Osteoblast (primary cell): ENCODE measurements around the gene CYP11A1. TPM values are rescaled to one million over a fixed set of nuclear protein-coding genes. Genes with fewer than 3 reads are reported as not detected.

Source experiments
- DNase-seq: peaks from one replicate; pipeline ENCODE4 v3.0.0; 2011; ENCODE audit warnings: low spot score, mixed read lengths; ENCODE audit not compliant: insufficient read length; ENCODE audit errors: missing footprints
- H2AFZ ChIP-seq: 2 replicates; pipeline ENCODE4 v1.6.0; 2011; ENCODE audit warnings: mild to moderate bottlenecking, low read length
- H3K27ac ChIP-seq: 2 replicates; pipeline ENCODE4 v1.5.1; 2011; ENCODE audit warnings: mild to moderate bottlenecking, low read depth, low read length, moderate library complexity
- H3K27me3 ChIP-seq: 2 replicates; pipeline ENCODE4 v1.6.0; 2012; ENCODE audit warnings: mild to moderate bottlenecking, control low read depth, inconsistent platforms, low read length, moderate library complexity; ENCODE audit not compliant: insufficient read depth
- H3K36me3 ChIP-seq: 2 replicates; pipeline ENCODE4 v1.5.1; 2011; ENCODE audit warnings: mild to moderate bottlenecking, low read length, control low read depth, moderate library complexity; ENCODE audit not compliant: insufficient read depth
- H3K4me1 ChIP-seq: 2 replicates; pipeline ENCODE4 v1.5.1; 2011; ENCODE audit warnings: mild to moderate bottlenecking, low read length, control low read depth, moderate library complexity; ENCODE audit not compliant: insufficient read depth
- H3K4me2 ChIP-seq: 2 replicates; pipeline ENCODE4 v1.6.0; 2011; ENCODE audit warnings: mild to moderate bottlenecking, low read length; ENCODE audit not compliant: insufficient read depth
- H3K4me3 ChIP-seq: fragments of 200-600 bp; sonication (generic); 3 replicates; pipeline ENCODE4 v1.5.1; 2012; ENCODE audit warnings: mild to moderate bottlenecking, low read length, inconsistent platforms; ENCODE audit not compliant: insufficient read depth
- H3K79me2 ChIP-seq: 2 replicates; pipeline ENCODE4 v1.6.0; 2012; ENCODE audit warnings: mild to moderate bottlenecking, low read length, control low read depth, inconsistent platforms; ENCODE audit not compliant: insufficient read depth
- H3K9me3 ChIP-seq: 2 replicates; pipeline ENCODE4 v1.5.1; 2011; ENCODE audit warnings: low read depth, low read length, control low read depth
- H4K20me1 ChIP-seq: 2 replicates; pipeline ENCODE4 v1.6.0; 2012; ENCODE audit warnings: mild to moderate bottlenecking, low read length, control low read depth; ENCODE audit not compliant: insufficient read depth
- total RNA-seq: library from RNA; depleted of rRNA; stranded (reverse); fragments of >200 nt; gene quantifications from 2 replicates; pipeline ENCODE4 v1.2.3, GENCODE V29; 2012
- TF ChIP-seq, protein P1 (sequence below): IDR thresholded peaks from 2 replicates; pipeline ENCODE4 v1.5.1; 2011; ENCODE audit warnings: mild to moderate bottlenecking, low read depth, low read length, moderate library complexity; ENCODE audit errors: extremely low read depth

The CYP11A1 gene
- total RNA-seq, 1 donor: 1.4 TPM

DNA sequence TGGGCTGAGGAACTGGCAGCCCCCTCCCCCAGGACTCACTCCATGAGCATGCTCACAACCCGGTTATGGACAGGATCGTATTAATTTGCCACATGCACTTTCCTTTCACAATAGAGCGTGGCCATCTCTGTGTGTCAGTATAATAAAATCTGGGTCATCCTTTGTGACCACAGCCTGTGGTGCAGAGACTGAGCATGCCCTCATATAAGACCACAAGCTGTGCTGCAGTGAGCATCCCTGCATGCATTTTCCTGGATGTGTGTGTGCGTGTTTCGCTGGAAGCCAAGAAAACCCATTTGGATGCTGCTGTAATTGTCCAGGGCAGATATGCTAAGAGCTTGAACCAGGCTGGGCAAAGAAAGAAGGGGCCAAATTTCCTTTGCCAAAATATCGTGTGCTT, 39.7 kb downstream of the CYP11A1 start:
- Histone ChIP-seq H2AFZ (no peak overlapping the region), H3K27me3 (peaks cover 8% of the 10 kb centered on the region), H3K36me3 (no peaks in the 10 kb centered on the region), H4K20me1 (no peaks in the 10 kb centered on the region), H3K4me3 (no peak overlapping the region), H3K27ac (no peak overlapping the region), H3K9me3 (no peaks in the 10 kb centered on the region), H3K4me2 (no peak overlapping the region), H3K4me1 (no peaks in the 10 kb centered on the region), H3K79me2 (no peaks in the 10 kb centered on the region)
- no peak for DNase-seq
- TF ChIP-seq, protein P1, sequence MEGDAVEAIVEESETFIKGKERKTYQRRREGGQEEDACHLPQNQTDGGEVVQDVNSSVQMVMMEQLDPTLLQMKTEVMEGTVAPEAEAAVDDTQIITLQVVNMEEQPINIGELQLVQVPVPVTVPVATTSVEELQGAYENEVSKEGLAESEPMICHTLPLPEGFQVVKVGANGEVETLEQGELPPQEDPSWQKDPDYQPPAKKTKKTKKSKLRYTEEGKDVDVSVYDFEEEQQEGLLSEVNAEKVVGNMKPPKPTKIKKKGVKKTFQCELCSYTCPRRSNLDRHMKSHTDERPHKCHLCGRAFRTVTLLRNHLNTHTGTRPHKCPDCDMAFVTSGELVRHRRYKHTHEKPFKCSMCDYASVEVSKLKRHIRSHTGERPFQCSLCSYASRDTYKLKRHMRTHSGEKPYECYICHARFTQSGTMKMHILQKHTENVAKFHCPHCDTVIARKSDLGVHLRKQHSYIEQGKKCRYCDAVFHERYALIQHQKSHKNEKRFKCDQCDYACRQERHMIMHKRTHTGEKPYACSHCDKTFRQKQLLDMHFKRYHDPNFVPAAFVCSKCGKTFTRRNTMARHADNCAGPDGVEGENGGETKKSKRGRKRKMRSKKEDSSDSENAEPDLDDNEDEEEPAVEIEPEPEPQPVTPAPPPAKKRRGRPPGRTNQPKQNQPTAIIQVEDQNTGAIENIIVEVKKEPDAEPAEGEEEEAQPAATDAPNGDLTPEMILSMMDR: no peak

GRCh38 chr15:74326746-74327145, 40.7 kb downstream of the CYP11A1 start:
- no peak overlapping the region for H3K4me2 ChIP-seq
- no peaks in the 10 kb centered on the region for H3K79me2 ChIP-seq
- no peaks in the 10 kb centered on the region for H3K4me1 ChIP-seq
- no peak overlapping the region for H2AFZ ChIP-seq
- H4K20me1 ChIP-seq: no peaks in the 10 kb centered on the region
- no peaks in the 10 kb centered on the region for H3K9me3 ChIP-seq
- TF ChIP-seq, protein P1: no peak
- H3K27ac ChIP-seq: no peak overlapping the region
- H3K36me3 ChIP-seq: no peaks in the 10 kb centered on the region
- DNase-seq: no peak
- H3K4me3 ChIP-seq: no peak overlapping the region
- H3K27me3 ChIP-seq: peaks cover 8% of the 10 kb centered on the region

GRCh38 chr15:74324714-74325113, 42.7 kb downstream of the CYP11A1 start:
- no peaks in the 10 kb centered on the region for H3K9me3 ChIP-seq

GRCh38 chr15:74322558-74323180, 44.8 kb downstream of the CYP11A1 start:
- TF ChIP-seq, protein P1: peak; percentile 89

More at GRCh38 chr15:74324714-74325113, 42.7 kb downstream of the CYP11A1 start:
- no peak overlapping the region for H3K4me3 ChIP-seq
- H3K4me2 ChIP-seq: no peak overlapping the region
- H3K4me1 ChIP-seq: peaks cover 2% of the 10 kb centered on the region
- no peaks in the 10 kb centered on the region for H3K79me2 ChIP-seq
- DNase-seq: no peak
- no peak overlapping the region for H3K27ac ChIP-seq
- H4K20me1 ChIP-seq: no peaks in the 10 kb centered on the region
- H2AFZ ChIP-seq: no peak overlapping the region
- TF ChIP-seq, protein P1: no peak
- no peaks in the 10 kb centered on the region for H3K36me3 ChIP-seq
- H3K27me3 ChIP-seq: peaks cover 3% of the 10 kb centered on the region

More at GRCh38 chr15:74322558-74323180, 44.8 kb downstream of the CYP11A1 start:
- peaks cover 20% of the 10 kb centered on the region for H3K4me1 ChIP-seq
- H3K79me2 ChIP-seq: no peaks in the 10 kb centered on the region
- H3K27me3 ChIP-seq: peaks cover 3% of the 10 kb centered on the region
- no peaks in the 10 kb centered on the region for H3K9me3 ChIP-seq
- H2AFZ ChIP-seq: no peak overlapping the region
- DNase-seq: peak; percentile 94
- no peaks in the 10 kb centered on the region for H3K36me3 ChIP-seq
- no peaks in the 10 kb centered on the region for H4K20me1 ChIP-seq
- H3K27ac ChIP-seq: no peak overlapping the region
- no peak overlapping the region for H3K4me3 ChIP-seq
- no peak overlapping the region for H3K4me2 ChIP-seq
